Erythroblast (primary cell): ENCODE data around the gene CDK11B.

ENCODE experiments used
- GATA1 ChIP-seq: IDR thresholded peaks from 2 replicates; pipeline ENCODE4 v1.6.1; 2011; ENCODE audit warnings: low read depth, mild to moderate bottlenecking, control low read depth, low read length, moderate library complexity
- POLR2A ChIP-seq: IDR thresholded peaks from 2 replicates; pipeline ENCODE4 v1.6.1; 2011; ENCODE audit warnings: mild to moderate bottlenecking, low read length

DNA sequence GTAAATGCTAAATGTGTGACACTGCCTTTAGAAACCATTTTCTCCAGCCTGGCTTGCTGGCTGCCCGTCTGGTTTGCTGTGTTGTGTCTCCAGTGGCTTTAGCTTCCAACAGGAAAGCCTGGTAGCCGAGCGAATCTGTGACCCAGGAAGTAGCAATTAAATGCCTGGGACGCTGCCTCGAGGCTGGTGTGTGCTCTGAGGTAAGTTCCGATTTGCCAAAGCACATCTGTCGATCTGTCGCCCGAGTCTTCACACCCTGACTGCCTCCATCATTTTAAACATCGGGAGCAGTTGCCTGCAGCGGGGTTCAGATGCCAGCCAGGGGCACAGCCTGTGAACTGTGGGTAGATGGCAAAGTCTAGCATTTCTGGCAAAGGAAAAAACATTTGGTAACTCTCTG, 41.3 kb downstream of the CDK11B start:
- TF ChIP-seq POLR2A = no peak
- no peak for TF ChIP-seq GATA1
